ENCODE data around the gene YBEY. TPM values are rescaled to one million over a fixed set of nuclear protein-coding genes. Genes with fewer than 3 reads are reported as not detected.
A peak's percentile ranks its signal among the peaks of the same experiment; 100 is the strongest.

Gene YBEY
- total RNA-seq, 1 experiment from 2014 or later, result 38.5 TPM

DNA sequence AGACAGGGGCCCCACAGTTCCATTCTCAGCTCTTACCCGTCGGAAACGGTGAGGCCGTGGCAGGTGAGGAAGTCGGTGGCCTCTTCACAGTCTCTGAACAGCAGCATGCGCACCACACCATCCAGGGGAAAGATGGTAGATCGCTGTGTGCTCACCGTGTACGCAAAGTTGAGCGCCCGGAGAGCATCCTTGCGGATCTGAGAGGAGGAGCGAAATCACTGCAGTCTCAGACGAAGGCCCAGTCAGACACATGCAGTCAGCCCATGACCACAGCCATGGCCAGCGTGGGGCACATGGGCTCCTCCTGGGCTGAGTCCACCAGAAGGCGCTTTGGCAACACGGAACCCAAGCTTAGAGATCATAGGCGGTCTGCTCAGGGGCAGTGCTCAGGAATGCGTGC lies 19.2 kb upstream of the YBEY start:
- Histone ChIP-seq H4K20me1 (ENCODE audit: insufficient read depth, low read depth, low read length) (peaks cover 11% of the 10 kb centered on the region; the same call in 1 of the 2 replicates), H3K9me2 (replicated peaks; ENCODE audit: insufficient read depth, low read length) (no peaks in the 10 kb centered on the region), H3K4me1 (ENCODE audit: low read length) (no peaks in the 10 kb centered on the region), H3K9me3 (ENCODE audit: low read length) (no peaks in the 10 kb centered on the region), H3K36me3 (ENCODE audit: insufficient read depth, low read length) (peaks cover 32% of the 10 kb centered on the region), H3K4me2 (ENCODE audit: low read depth, low read length, poor library complexity, severe bottlenecking) (no peak overlapping the region), H3K79me2 (ENCODE audit: low read length) (no peaks in the 10 kb centered on the region), H3K27ac (ENCODE audit: low read length) (no peak overlapping the region), H3K9ac (ENCODE audit: low read length) (no peak overlapping the region), H3K27me3 (ENCODE audit: low read length) (no peaks in the 10 kb centered on the region), H2AFZ (ENCODE audit: low read length) (no peak overlapping the region), H3K4me3 (ENCODE audit: low read length) (no peak overlapping the region)
- no peak for DNase-seq

DNA sequence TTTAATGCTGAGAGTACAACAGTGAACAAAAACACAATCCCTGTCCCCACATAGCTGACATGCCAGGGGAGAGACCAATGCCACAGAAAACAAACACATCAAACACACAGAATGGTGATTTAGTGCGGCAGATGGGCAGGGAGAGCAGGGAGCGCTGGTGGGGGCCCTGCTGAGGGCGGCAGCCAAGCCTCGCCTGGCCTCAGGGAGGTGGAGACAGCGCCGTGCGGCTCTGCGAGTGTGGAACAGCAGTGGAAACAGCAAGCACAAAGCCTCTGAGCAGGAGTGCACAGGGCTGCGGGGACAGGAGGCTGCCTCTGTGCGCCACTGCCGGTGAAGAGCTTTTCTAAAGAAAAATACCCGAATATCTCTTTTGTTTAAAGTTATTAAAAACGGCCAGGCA lies 17.8 kb upstream of the YBEY start:
- no peak overlapping the region for H3K4me3 ChIP-seq (ENCODE audit: low read length)
- peaks cover 11% of the 10 kb centered on the region; the same call in 1 of the 2 replicates for H4K20me1 ChIP-seq (ENCODE audit: insufficient read depth, low read depth, low read length)
- H3K36me3 ChIP-seq (ENCODE audit: insufficient read depth, low read length), result peaks cover 38% of the 10 kb centered on the region
- H3K27ac ChIP-seq (ENCODE audit: low read length), result no peak overlapping the region
- no peak overlapping the region for H3K9ac ChIP-seq (ENCODE audit: low read length)
- H3K9me2 ChIP-seq (replicated peaks; ENCODE audit: insufficient read depth, low read length), result no peaks in the 10 kb centered on the region
- H3K9me3 ChIP-seq (ENCODE audit: low read length), result no peaks in the 10 kb centered on the region
- H3K27me3 ChIP-seq (ENCODE audit: low read length), result no peaks in the 10 kb centered on the region
- H3K4me1 ChIP-seq (ENCODE audit: low read length), result no peaks in the 10 kb centered on the region
- H2AFZ ChIP-seq (ENCODE audit: low read length), result no peak overlapping the region
- H3K79me2 ChIP-seq (ENCODE audit: low read length), result no peaks in the 10 kb centered on the region
- no peak for DNase-seq
- no peak overlapping the region for H3K4me2 ChIP-seq (ENCODE audit: low read depth, low read length, poor library complexity, severe bottlenecking)

DNA sequence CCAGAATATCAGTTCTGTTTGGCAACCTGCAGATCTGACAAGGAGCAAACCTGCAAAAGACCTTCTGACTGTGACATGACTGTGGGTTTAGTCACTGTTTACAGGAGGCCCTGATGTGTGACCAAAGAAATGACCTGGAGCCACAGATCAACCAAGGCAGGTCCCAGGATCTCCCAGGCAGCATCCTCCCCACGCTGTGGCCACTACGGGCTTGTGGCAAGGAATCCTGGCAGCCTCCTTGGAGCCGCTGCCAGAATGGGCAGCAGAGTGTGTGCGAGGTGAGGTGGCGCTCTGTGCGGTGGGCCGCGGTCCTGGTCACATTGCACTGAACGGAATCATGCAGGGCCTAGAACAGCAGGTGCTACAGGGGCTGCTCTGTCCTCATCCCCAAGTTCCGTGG lies 16.7 kb upstream of the YBEY start:
- H2AFZ ChIP-seq (ENCODE audit: low read length), result no peak overlapping the region
- H4K20me1 ChIP-seq (ENCODE audit: insufficient read depth, low read depth, low read length), result peaks cover 8% of the 10 kb centered on the region; the same call in 1 of the 2 replicates
- no peak overlapping the region for H3K9ac ChIP-seq (ENCODE audit: low read length)
- no peaks in the 10 kb centered on the region for H3K4me1 ChIP-seq (ENCODE audit: low read length)
- 0 out of 2 replicates have a peak, but pooled peaks cover 4% of the 10 kb centered on the region for H3K79me2 ChIP-seq (ENCODE audit: low read length)
- no peaks in the 10 kb centered on the region for H3K27me3 ChIP-seq (ENCODE audit: low read length)
- H3K27ac ChIP-seq (ENCODE audit: low read length), result no peak overlapping the region
- H3K4me2 ChIP-seq (ENCODE audit: low read depth, low read length, poor library complexity, severe bottlenecking), result no peak overlapping the region
- H3K36me3 ChIP-seq (ENCODE audit: insufficient read depth, low read length), result peaks cover 38% of the 10 kb centered on the region
- DNase-seq, result no peak
- H3K9me2 ChIP-seq (replicated peaks; ENCODE audit: insufficient read depth, low read length), result no peaks in the 10 kb centered on the region
- no peak overlapping the region for H3K4me3 ChIP-seq (ENCODE audit: low read length)
- no peaks in the 10 kb centered on the region for H3K9me3 ChIP-seq (ENCODE audit: low read length)

DNA sequence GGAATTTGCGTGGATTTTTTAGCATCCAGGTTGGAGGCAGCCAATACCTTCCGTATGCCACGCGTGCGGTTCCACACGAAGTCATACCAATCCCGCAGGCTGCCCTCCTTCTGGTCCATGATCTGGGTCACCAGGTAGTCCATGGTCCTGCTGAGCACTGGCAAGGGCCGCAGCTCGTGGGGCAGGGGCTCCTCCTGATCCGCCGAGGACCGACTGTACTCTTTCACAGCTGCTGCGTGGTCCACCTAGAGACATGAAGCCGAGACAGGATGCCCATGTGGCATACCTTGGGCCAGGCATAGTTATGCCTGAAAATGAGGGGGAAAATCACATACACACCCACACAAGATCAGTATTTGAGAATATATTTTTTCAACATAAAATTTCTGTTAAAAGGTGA lies 12.8 kb upstream of the YBEY start:
- Histone ChIP-seq H3K9me3 (ENCODE audit: low read length) (no peaks in the 10 kb centered on the region), H3K27me3 (ENCODE audit: low read length) (no peaks in the 10 kb centered on the region), H4K20me1 (ENCODE audit: insufficient read depth, low read depth, low read length) (0 out of 2 replicates have a peak, but pooled peaks cover 3% of the 10 kb centered on the region), H3K4me1 (ENCODE audit: low read length) (no peaks in the 10 kb centered on the region), H3K4me3 (ENCODE audit: low read length) (no peak overlapping the region), H3K79me2 (ENCODE audit: low read length) (peaks cover 15% of the 10 kb centered on the region), H3K27ac (ENCODE audit: low read length) (no peak overlapping the region), H3K36me3 (ENCODE audit: insufficient read depth, low read length) (peaks cover 46% of the 10 kb centered on the region), H3K9me2 (replicated peaks; ENCODE audit: insufficient read depth, low read length) (no peaks in the 10 kb centered on the region), H3K9ac (ENCODE audit: low read length) (no peak overlapping the region), H2AFZ (ENCODE audit: low read length) (no peak overlapping the region), H3K4me2 (ENCODE audit: low read depth, low read length, poor library complexity, severe bottlenecking) (no peak overlapping the region)
- no peak for DNase-seq

DNA sequence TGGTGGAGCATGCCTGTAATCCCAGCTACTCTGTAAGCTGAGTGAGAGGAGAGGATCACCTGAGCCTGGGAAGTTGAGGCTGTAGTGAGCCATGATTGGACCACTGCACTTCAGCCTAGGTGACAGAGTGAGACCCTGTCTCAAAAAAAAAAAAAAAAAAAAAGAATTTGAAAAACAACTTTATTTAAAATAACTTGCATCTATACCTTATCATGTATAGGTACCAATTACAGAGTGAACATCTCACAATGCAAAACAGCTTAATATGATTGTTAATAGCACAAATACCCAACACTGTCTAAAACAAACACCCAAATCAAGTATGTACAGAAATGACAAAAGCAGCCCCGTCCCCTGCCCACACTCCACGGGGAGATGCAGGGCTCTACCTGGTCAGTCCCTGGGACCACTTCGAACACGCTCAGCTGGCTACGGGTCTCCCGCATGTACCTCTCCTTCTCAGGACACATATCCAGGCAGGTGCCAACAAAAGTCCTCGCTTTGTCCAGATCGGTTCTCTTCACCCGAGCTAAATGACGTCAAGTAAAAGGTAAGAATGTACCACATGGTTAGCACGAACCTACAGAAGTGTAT lies 11.2 kb upstream of the YBEY start:
- Histone ChIP-seq H3K4me1 (ENCODE audit: low read length) (no peaks in the 10 kb centered on the region), H3K27ac (ENCODE audit: low read length) (no peak overlapping the region), H3K4me2 (ENCODE audit: low read depth, low read length, poor library complexity, severe bottlenecking) (no peak overlapping the region), H3K27me3 (ENCODE audit: low read length) (no peaks in the 10 kb centered on the region), H3K79me2 (ENCODE audit: low read length) (peaks cover 22% of the 10 kb centered on the region), H2AFZ (ENCODE audit: low read length) (no peak overlapping the region), H3K36me3 (ENCODE audit: insufficient read depth, low read length) (peaks cover 45% of the 10 kb centered on the region), H4K20me1 (ENCODE audit: insufficient read depth, low read depth, low read length) (0 out of 2 replicates have a peak, but pooled peaks cover 3% of the 10 kb centered on the region), H3K9me3 (ENCODE audit: low read length) (no peaks in the 10 kb centered on the region), H3K9ac (ENCODE audit: low read length) (no peak overlapping the region), H3K4me3 (ENCODE audit: low read length) (no peak overlapping the region), H3K9me2 (replicated peaks; ENCODE audit: insufficient read depth, low read length) (no peaks in the 10 kb centered on the region)
- DNase-seq, result no peak

DNA sequence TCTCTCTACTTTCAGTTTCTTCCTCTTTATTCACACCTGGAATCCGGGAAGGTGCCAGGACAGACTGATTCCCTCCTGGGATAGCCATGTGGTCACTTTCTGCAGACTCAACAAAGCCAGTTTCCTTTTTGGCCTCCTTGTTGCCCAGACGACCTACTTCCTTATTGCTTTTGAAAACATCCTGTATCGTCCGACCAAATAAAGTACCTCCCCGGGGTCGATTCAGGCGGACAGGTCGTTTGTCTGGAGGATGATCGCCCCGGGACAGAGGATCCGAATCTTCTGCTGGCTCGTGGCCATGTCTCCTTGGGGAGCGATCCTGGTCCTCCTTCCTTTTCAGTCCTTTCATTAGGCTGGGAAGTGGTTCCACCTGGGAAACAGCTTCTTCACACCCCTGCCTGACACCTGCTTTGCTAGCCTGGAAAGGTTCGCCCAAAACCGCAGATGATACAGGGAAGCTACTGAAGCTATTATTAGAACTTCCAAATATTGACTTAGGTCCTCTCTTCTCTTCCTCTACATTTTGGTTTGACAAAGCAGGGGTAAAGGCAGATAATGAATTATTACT lies 2.0 kb upstream of the YBEY start:
- Histone ChIP-seq H3K4me2 (ENCODE audit: low read depth, low read length, poor library complexity, severe bottlenecking) (peak overlapping the region; percentile 69), H2AFZ (ENCODE audit: low read length) (no peak overlapping the region), H3K36me3 (ENCODE audit: insufficient read depth, low read length) (peaks cover 32% of the 10 kb centered on the region; the same call in 1 of the 2 replicates), H3K27me3 (ENCODE audit: low read length) (no peaks in the 10 kb centered on the region), H3K9me2 (replicated peaks; ENCODE audit: insufficient read depth, low read length) (no peaks in the 10 kb centered on the region), H3K4me1 (ENCODE audit: low read length) (peaks cover 38% of the 10 kb centered on the region), H3K9me3 (ENCODE audit: low read length) (no peaks in the 10 kb centered on the region), H3K4me3 (ENCODE audit: low read length) (peak overlapping the region; percentile 97), H4K20me1 (ENCODE audit: insufficient read depth, low read depth, low read length) (0 out of 2 replicates have a peak, but pooled peaks cover 3% of the 10 kb centered on the region), H3K79me2 (ENCODE audit: low read length) (peaks cover 67% of the 10 kb centered on the region), H3K9ac (ENCODE audit: low read length) (peak overlapping the region; percentile 96), H3K27ac (ENCODE audit: low read length) (peak overlapping the region; percentile 97)
- no peak for DNase-seq

DNA sequence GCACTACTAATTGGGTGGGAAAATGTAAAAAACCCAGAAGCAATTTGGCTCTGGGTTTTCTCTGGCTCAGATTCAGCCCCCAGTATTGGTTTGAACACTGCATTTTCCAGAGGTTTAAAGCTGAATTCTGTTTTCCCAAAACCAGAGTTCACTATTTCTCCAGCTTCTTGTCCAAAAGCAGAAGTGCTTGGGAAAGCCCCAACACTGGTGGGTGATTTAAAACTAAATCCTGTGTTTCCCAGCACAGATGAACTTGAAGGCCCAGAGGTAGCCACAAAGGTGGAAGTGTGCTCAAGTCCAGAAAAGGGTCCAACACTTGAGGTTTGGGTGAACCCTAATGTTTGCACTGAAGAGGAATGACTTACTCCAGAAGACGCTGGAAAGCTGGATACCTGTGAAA lies 1.4 kb upstream of the YBEY start:
- Histone ChIP-seq H4K20me1 (ENCODE audit: insufficient read depth, low read depth, low read length) (0 out of 2 replicates have a peak, but pooled peaks cover 3% of the 10 kb centered on the region), H2AFZ (ENCODE audit: low read length) (no peak overlapping the region), H3K27ac (ENCODE audit: low read length) (peak overlapping the region; percentile 97), H3K4me3 (ENCODE audit: low read length) (peak overlapping the region; percentile 97), H3K79me2 (ENCODE audit: low read length) (peaks cover 64% of the 10 kb centered on the region), H3K4me2 (ENCODE audit: low read depth, low read length, poor library complexity, severe bottlenecking) (peak overlapping the region; percentile 69), H3K9me2 (replicated peaks; ENCODE audit: insufficient read depth, low read length) (no peaks in the 10 kb centered on the region), H3K36me3 (ENCODE audit: insufficient read depth, low read length) (peaks cover 26% of the 10 kb centered on the region; the same call in 1 of the 2 replicates), H3K9ac (ENCODE audit: low read length) (peak overlapping the region; percentile 96), H3K9me3 (ENCODE audit: low read length) (no peaks in the 10 kb centered on the region), H3K4me1 (ENCODE audit: low read length) (peaks cover 40% of the 10 kb centered on the region), H3K27me3 (ENCODE audit: low read length) (no peaks in the 10 kb centered on the region)
- DNase-seq, result no peak

DNA sequence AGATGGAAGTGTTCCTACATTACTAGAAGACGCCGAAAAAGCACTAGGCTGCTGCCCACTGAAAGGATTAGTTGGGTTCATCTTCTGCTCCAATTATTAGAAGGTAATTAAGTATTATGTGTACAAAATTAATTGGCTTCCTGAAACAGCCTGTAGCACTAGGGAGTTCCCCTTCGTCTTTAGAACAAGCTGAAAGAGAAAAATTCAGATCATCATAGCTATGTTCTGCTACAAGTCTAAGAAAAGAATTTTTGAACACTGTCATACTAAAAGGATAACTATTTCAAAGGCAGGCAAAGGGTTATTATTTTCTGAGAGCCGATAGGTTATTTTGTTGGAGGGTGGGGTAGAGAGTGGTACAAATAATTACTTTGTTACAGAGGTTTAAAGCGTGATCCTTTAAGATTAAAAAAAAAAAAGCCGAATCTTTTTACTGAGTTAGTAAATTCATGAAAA lies 908 bp upstream of the YBEY start, which contains the start of gene MCM3AP:
Gene MCM3AP (minus strand): TSS at position 406 of the 456 bp plus-strand sequence. CDS start 325 bp downstream, at position 81.
- Histone ChIP-seq H3K36me3 (ENCODE audit: insufficient read depth, low read length) (peaks cover 23% of the 10 kb centered on the region; the same call in 1 of the 2 replicates), H2AFZ (ENCODE audit: low read length) (no peak within 1 kb of the TSS; the same call in 1 of the 2 replicates), H4K20me1 (ENCODE audit: insufficient read depth, low read depth, low read length) (0 out of 2 replicates have a peak, but pooled peaks cover 3% of the 10 kb centered on the region), H3K9me2 (replicated peaks; ENCODE audit: insufficient read depth, low read length) (no peaks in the 10 kb centered on the region), H3K27me3 (ENCODE audit: low read length) (no peaks in the 10 kb centered on the region), H3K9ac (ENCODE audit: low read length) (peak within 1 kb of the TSS; percentile 96), H3K4me1 (ENCODE audit: low read length) (peaks cover 45% of the 10 kb centered on the region), H3K4me3 (ENCODE audit: low read length) (peak within 1 kb of the TSS; percentile 97), H3K4me2 (ENCODE audit: low read depth, low read length, poor library complexity, severe bottlenecking) (peak within 1 kb of the TSS; percentile 69), H3K79me2 (ENCODE audit: low read length) (peaks cover 66% of the 10 kb centered on the region), H3K9me3 (ENCODE audit: low read length) (no peaks in the 10 kb centered on the region), H3K27ac (ENCODE audit: low read length) (peak within 1 kb of the TSS; percentile 97)
- peak; percentile 51 for DNase-seq
